HG02571 (cell line): Measurements from ENCODE around the gene TMEM214.

ENCODE experiments used
- ATAC-seq: cut with Tn5 transposase; IDR thresholded peaks from one replicate; pipeline ENCODE4 v1.9.1; 2021; ENCODE audit warnings: mild to moderate bottlenecking, moderate library complexity; ENCODE audit not compliant: unreplicated experiment

TMEM214 gene

GRCh38 chr2:27082773-27083409 lies 50.1 kb downstream of the TMEM214 start:
- no peak for ATAC-seq

DNA sequence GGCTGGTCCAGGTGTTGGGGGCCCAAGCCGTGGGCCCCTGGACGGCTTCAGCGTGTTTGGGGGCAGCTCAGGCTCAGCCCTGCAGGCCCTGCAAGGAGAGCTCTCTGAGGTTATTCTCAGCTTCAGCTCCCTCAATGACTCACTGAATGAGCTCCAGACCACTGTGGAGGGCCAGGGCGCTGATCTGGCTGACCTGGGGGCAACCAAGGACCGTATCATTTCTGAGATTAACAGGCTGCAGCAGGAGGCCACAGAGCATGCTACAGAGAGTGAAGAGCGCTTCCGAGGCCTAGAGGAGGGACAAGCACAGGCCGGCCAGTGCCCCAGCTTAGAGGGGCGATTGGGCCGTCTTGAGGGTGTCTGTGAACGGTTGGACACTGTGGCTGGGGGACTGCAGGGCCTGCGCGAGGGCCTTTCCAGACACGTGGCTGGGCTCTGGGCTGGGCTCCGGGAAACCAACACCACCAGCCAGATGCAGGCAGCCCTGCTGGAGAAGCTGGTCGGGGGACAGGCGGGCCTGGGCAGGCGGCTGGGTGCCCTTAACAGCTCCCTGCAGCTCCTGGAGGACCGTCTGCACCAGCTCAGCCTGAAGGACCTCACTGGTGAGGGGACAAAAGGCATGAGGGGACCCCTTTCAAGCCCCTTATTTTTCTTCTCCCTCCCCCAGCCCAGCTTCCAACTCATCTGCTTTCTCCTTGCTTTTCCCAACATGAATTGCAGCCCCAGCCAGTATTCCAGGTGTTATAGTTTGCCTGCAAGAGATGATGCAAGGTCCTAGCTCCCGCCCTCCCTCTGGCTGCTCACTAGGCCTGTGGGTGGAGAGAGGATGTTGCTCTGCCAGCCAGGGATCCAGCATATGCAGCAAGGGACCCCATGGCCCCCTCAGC lies 50.9 kb downstream of the TMEM214 start:
- ATAC-seq, result no peak

DNA sequence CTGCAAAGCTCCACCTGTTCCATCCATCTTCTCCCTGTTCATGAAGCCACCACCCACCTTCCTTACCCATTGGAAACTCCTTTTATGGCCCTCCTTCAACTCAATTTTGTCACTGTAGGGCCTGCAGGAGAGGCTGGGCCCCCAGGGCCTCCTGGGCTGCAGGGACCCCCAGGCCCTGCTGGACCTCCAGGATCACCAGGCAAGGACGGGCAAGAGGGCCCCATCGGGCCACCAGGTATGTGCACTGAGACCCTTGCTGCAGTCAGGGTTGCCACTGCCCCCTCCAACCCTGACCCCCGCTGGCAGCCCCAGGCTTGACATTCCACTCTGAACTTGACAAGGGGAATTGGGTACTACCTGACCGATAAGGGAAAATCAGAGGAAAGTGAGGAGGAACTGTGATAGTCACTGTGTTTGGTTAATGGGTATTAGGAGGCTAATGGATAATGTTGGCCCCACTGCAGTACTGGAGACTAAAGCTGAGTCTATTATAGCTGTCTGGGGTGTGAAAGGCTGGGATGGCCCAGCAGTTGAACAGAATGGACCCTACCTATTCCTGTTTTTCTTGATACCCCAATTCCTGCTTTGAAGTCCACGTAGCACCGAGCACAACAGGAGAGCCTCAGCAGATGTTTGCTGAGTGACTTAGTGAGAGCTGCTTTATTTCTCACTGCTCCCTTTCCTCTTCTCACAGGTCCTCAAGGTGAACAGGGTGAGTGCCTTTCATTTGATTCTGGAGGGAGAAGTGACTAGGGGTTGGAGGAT lies 51.7 kb downstream of the TMEM214 start:
- no peak for ATAC-seq

DNA sequence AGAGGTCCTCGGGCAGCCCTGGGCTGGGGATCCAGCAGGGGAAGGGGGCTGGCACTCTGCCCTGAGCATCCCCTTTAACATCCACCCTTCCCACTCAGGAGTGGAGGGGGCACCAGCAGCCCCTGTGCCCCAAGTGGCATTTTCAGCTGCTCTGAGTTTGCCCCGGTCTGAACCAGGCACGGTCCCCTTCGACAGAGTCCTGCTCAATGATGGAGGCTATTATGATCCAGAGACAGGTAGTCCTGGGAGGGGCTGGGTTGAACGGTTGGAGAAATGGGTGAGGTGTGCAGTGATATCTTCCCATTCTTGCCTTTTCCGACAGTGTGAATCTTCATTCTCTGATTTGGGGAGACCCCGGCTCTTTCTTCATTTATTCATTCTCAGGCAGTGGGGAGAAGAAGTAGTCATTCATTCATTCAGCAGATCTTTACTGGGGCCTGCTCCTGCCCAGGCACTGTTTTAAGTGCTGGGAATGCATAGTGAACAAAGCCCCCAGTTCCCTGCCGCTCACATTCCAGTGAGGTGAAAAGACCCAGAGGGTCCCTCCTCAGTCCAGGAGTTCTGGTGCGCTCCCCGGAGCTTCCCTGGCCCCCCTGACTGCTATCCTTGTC lies 52.4 kb downstream of the TMEM214 start:
- no peak for ATAC-seq

DNA sequence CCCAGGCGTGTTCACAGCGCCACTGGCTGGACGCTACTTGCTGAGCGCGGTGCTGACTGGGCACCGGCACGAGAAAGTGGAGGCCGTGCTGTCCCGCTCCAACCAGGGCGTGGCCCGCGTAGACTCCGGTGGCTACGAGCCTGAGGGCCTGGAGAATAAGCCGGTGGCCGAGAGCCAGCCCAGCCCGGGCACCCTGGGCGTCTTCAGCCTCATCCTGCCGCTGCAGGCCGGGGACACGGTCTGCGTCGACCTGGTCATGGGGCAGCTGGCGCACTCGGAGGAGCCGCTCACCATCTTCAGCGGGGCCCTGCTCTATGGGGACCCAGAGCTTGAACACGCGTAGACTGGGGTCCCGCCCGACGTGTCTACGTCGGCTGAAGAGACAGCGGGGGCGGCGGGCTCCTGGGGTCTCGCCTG lies 52.9 kb downstream of the TMEM214 start:
- peak; percentile 14 for ATAC-seq

DNA sequence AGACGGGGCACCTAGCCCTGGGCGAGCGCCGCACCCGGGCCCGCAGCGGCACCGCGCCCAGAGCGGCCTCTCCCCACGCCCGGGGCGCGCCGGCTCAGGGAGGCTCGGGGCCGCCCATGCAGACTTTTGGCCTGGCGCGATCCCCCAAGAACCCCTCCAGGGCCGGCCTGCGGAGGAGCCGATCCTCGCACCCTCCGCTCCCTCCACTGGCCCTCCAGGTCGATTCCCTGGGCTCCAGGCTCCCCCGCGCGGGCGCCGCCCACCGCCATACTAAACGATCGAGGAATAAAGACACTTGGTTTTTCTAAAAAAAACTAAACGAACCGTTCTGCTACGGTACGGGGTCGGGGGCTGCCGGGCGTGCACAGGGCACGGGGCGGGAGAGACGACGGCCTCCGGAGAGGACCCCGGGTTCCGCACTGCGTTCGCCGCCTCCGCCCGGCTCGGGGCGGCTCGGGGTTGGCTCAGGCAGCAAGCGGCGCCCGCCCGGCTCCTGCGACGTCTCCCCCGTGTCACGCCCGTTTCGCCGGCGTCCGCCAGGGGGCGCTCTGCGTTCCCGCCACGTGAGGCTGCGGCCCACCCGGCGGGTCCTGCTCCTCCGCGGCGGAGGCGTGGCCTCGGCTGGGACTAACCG lies 53.4 kb downstream of the TMEM214 start:
- peak; percentile 76 for ATAC-seq

- ATAC-seq, result peak; percentile 2
Measured at GRCh38 chr2:27086724-27087593, 54.2 kb downstream of the TMEM214 start, which contains the start of gene KHK. Gene KHK (plus strand): TSS chr2:27086772. CDS start chr2:27087260, 488 bp downstream.

- no peak for ATAC-seq
Measured at GRCh38 chr2:27087823-27088410, 55.2 kb downstream of the TMEM214 start.

GRCh38 chr2:27088634-27089033 lies 55.9 kb downstream of the TMEM214 start:
- ATAC-seq, result no peak

- no peak for ATAC-seq
Measured at GRCh38 chr2:27089111-27089954, 56.6 kb downstream of the TMEM214 start.
